ENCODE results near the gene CXCL1. TPM values are rescaled to one million over a fixed set of nuclear protein-coding genes. Genes with fewer than 3 reads are reported as not detected.

CXCL1 gene
- total RNA-seq, 1 donor from 2014 or later: not detected

GRCh38 chr4:73842696-73843095 is 26.5 kb upstream of the CXCL1 start:
- Mint-ChIP-seq H3K27ac (no peak overlapping the region), H3K36me3 (ENCODE audit: low read depth) (no peaks in the 10 kb centered on the region), H3K27me3 (ENCODE audit: low read depth) (peaks cover 10% of the 10 kb centered on the region), H3K4me1 (ENCODE audit: low read depth) (no peaks in the 10 kb centered on the region), H3K4me3 (ENCODE audit: low read depth) (no peak overlapping the region), H3K9me3 (no peaks in the 10 kb centered on the region)
- intact Hi-C loops (cut with micrococcal nuclease): no loop called here
- no peak for DNase-seq (ENCODE audit: low spot score)

GRCh38 chr4:73843369-73843768 is 25.8 kb upstream of the CXCL1 start:
- no peaks in the 10 kb centered on the region for H3K36me3 Mint-ChIP-seq (ENCODE audit: low read depth)
- H3K9me3 Mint-ChIP-seq: no peaks in the 10 kb centered on the region

GRCh38 chr4:73844345-73844744 is 24.8 kb upstream of the CXCL1 start:
- Mint-ChIP-seq H3K4me3 (ENCODE audit: low read depth) (no peak overlapping the region), H3K9me3 (no peaks in the 10 kb centered on the region), H3K4me1 (ENCODE audit: low read depth) (no peaks in the 10 kb centered on the region), H3K27ac (no peak overlapping the region), H3K27me3 (ENCODE audit: low read depth) (peaks cover 8% of the 10 kb centered on the region), H3K36me3 (ENCODE audit: low read depth) (no peaks in the 10 kb centered on the region)
- DNase-seq (ENCODE audit: low spot score): no peak
- intact Hi-C loops (cut with micrococcal nuclease): no loop called here

More at GRCh38 chr4:73843369-73843768, 25.8 kb upstream of the CXCL1 start:
- DNase-seq (ENCODE audit: low spot score): no peak
- no peaks in the 10 kb centered on the region for H3K4me1 Mint-ChIP-seq (ENCODE audit: low read depth)
- H3K4me3 Mint-ChIP-seq (ENCODE audit: low read depth): no peak overlapping the region
- H3K27me3 Mint-ChIP-seq (ENCODE audit: low read depth): peaks cover 8% of the 10 kb centered on the region
- intact Hi-C loops (cut with micrococcal nuclease): no loop called here
- H3K27ac Mint-ChIP-seq: no peak overlapping the region

- intact Hi-C loops (cut with micrococcal nuclease): no loop called here
- no peak for DNase-seq (ENCODE audit: low spot score)
- Mint-ChIP-seq H3K4me3 (ENCODE audit: low read depth) (no peak overlapping the region), H3K27ac (no peak overlapping the region), H3K27me3 (ENCODE audit: low read depth) (peaks cover 5% of the 10 kb centered on the region), H3K36me3 (ENCODE audit: low read depth) (no peaks in the 10 kb centered on the region), H3K9me3 (no peaks in the 10 kb centered on the region), H3K4me1 (ENCODE audit: low read depth) (no peaks in the 10 kb centered on the region)
These were observed 24.4 kb upstream of the CXCL1 start for GRCh38 chr4:73844806-73845205.

- intact Hi-C loops (cut with micrococcal nuclease): no loop called here
- no peaks in the 10 kb centered on the region for H3K4me1 Mint-ChIP-seq (ENCODE audit: low read depth)
These were observed 21.5 kb upstream of the CXCL1 start for GRCh38 chr4:73847526-73848182.

GRCh38 chr4:73848183-73848777 is 20.9 kb upstream of the CXCL1 start:
- Mint-ChIP-seq H3K4me3 (ENCODE audit: low read depth) (no peak overlapping the region), H3K36me3 (ENCODE audit: low read depth) (no peaks in the 10 kb centered on the region), H3K4me1 (ENCODE audit: low read depth) (no peaks in the 10 kb centered on the region), H3K27me3 (ENCODE audit: low read depth) (peaks cover 1% of the 10 kb centered on the region), H3K27ac (no peak overlapping the region), H3K9me3 (no peaks in the 10 kb centered on the region)
- intact Hi-C loops (cut with micrococcal nuclease): no loop called here
- no peak for DNase-seq (ENCODE audit: low spot score)

More at GRCh38 chr4:73847526-73848182, 21.5 kb upstream of the CXCL1 start:
- no peak overlapping the region for H3K27ac Mint-ChIP-seq
- H3K36me3 Mint-ChIP-seq (ENCODE audit: low read depth): no peaks in the 10 kb centered on the region
- H3K27me3 Mint-ChIP-seq (ENCODE audit: low read depth): peaks cover 2% of the 10 kb centered on the region
- no peak for DNase-seq (ENCODE audit: low spot score)
- no peak overlapping the region for H3K4me3 Mint-ChIP-seq (ENCODE audit: low read depth)
- no peaks in the 10 kb centered on the region for H3K9me3 Mint-ChIP-seq

- no peak overlapping the region for H3K4me3 Mint-ChIP-seq (ENCODE audit: low read depth)
- H3K4me1 Mint-ChIP-seq (ENCODE audit: low read depth): no peaks in the 10 kb centered on the region
- H3K27ac Mint-ChIP-seq: no peak overlapping the region
- no peaks in the 10 kb centered on the region for H3K9me3 Mint-ChIP-seq
- intact Hi-C loops (cut with micrococcal nuclease): no loop called here
- H3K36me3 Mint-ChIP-seq (ENCODE audit: low read depth): no peaks in the 10 kb centered on the region
- H3K27me3 Mint-ChIP-seq (ENCODE audit: low read depth): peaks cover 5% of the 10 kb centered on the region
- no peak for DNase-seq (ENCODE audit: low spot score)
These were observed 18.8 kb upstream of the CXCL1 start for GRCh38 chr4:73850261-73850970.

- H3K4me1 Mint-ChIP-seq (ENCODE audit: low read depth): no peaks in the 10 kb centered on the region
- no peak overlapping the region for H3K4me3 Mint-ChIP-seq (ENCODE audit: low read depth)
- no peaks in the 10 kb centered on the region for H3K9me3 Mint-ChIP-seq
- peaks cover 5% of the 10 kb centered on the region for H3K27me3 Mint-ChIP-seq (ENCODE audit: low read depth)
- no peaks in the 10 kb centered on the region for H3K36me3 Mint-ChIP-seq (ENCODE audit: low read depth)
- intact Hi-C loops (cut with micrococcal nuclease): no loop called here
- DNase-seq (ENCODE audit: low spot score): no peak
- no peak overlapping the region for H3K27ac Mint-ChIP-seq
These were observed 17.9 kb upstream of the CXCL1 start for GRCh38 chr4:73851293-73851692.

GRCh38 chr4:73852771-73853170 is 16.4 kb upstream of the CXCL1 start:
- no peak overlapping the region for H3K27ac Mint-ChIP-seq
- H3K4me3 Mint-ChIP-seq (ENCODE audit: low read depth): no peak overlapping the region
- no peaks in the 10 kb centered on the region for H3K36me3 Mint-ChIP-seq (ENCODE audit: low read depth)
- H3K9me3 Mint-ChIP-seq: no peaks in the 10 kb centered on the region
- peaks cover 5% of the 10 kb centered on the region for H3K27me3 Mint-ChIP-seq (ENCODE audit: low read depth)
- no peaks in the 10 kb centered on the region for H3K4me1 Mint-ChIP-seq (ENCODE audit: low read depth)
- intact Hi-C loops (cut with micrococcal nuclease): no loop called here
- no peak for DNase-seq (ENCODE audit: low spot score)

- Mint-ChIP-seq H3K4me1 (ENCODE audit: low read depth) (no peaks in the 10 kb centered on the region), H3K27ac (no peak within 1 kb of the TSS), H3K36me3 (ENCODE audit: low read depth) (no peaks in the 10 kb centered on the region), H3K4me3 (ENCODE audit: low read depth) (no peak within 1 kb of the TSS), H3K27me3 (ENCODE audit: low read depth) (peaks cover 5% of the 10 kb centered on the region), H3K9me3 (no peaks in the 10 kb centered on the region)
- no peak for DNase-seq (ENCODE audit: low spot score)
- intact Hi-C loops (cut with micrococcal nuclease): no loop called here
These were observed 15.9 kb upstream of the CXCL1 start, which contains the start of gene PF4V1 for GRCh38 chr4:73853246-73853704. Gene PF4V1 (plus strand): TSS chr4:73853296. CDS start chr4:73853363, 67 bp downstream.

GRCh38 chr4:73853718-73854473 is 15.3 kb upstream of the CXCL1 start:
- no peak for DNase-seq (ENCODE audit: low spot score)
- Mint-ChIP-seq H3K27me3 (ENCODE audit: low read depth) (peaks cover 5% of the 10 kb centered on the region), H3K36me3 (ENCODE audit: low read depth) (no peaks in the 10 kb centered on the region), H3K4me3 (ENCODE audit: low read depth) (no peak overlapping the region), H3K4me1 (ENCODE audit: low read depth) (no peaks in the 10 kb centered on the region), H3K9me3 (no peaks in the 10 kb centered on the region), H3K27ac (no peak overlapping the region)
- intact Hi-C loops (cut with micrococcal nuclease): no loop called here

GRCh38 chr4:73855406-73855805 is 13.8 kb upstream of the CXCL1 start:
- no peak overlapping the region for H3K27ac Mint-ChIP-seq
- no peak overlapping the region for H3K4me3 Mint-ChIP-seq (ENCODE audit: low read depth)
- no peaks in the 10 kb centered on the region for H3K36me3 Mint-ChIP-seq (ENCODE audit: low read depth)

More at GRCh38 chr4:73855406-73855805, 13.8 kb upstream of the CXCL1 start:
- intact Hi-C loops (cut with micrococcal nuclease): no loop called here
- DNase-seq (ENCODE audit: low spot score): no peak
- H3K9me3 Mint-ChIP-seq: no peaks in the 10 kb centered on the region
- H3K27me3 Mint-ChIP-seq (ENCODE audit: low read depth): peaks cover 5% of the 10 kb centered on the region
- H3K4me1 Mint-ChIP-seq (ENCODE audit: low read depth): no peaks in the 10 kb centered on the region

Data from activated T-helper 2 cell treated with anti-CD3 and anti-CD28 coated beads, Interferon-gamma antibody, Interleukin-2, Interleukin-4, amounts not matched to agents 10 μg/mL and 5 μg/mL and 100 μg/mL, durations not matched to agents 14 hours and 24 hours and 36 hours (primary cell).